ENCODE data around the gene CSTF1.

GRCh38 chr20:56345911-56346310 is 46.5 kb upstream of the CSTF1 start:
- TF ChIP-seq SUZ12 (IDR thresholded peaks at IDR 0.05) (no peak), PKNOX1 (IDR thresholded peaks at IDR 0.05) (no peak)

All from HEK293T (cell line).